ENCODE results near the gene SERINC5.

- TF ChIP-seq TARDBP (IDR thresholded peaks at IDR 0.05) (no peak), FOXA1 (IDR thresholded peaks at IDR 0.05) (no peak)
These were observed 64.5 kb downstream of the SERINC5 start for GRCh38 chr5:80191397-80191796.

Data from HEK293T (cell line).